H9 (cell line): Measurements from ENCODE around the gene STIL. TPM values are rescaled to one million over a fixed set of nuclear protein-coding genes. Genes with fewer than 3 reads are reported as not detected.

Source experiments
- DNase-seq: peaks from one replicate; pipeline ENCODE4 v3.0.0-alpha.2; 2017
- H2AFZ ChIP-seq: one replicate; pipeline ENCODE4 v1.6.1; 2013; ENCODE audit warnings: mild to moderate bottlenecking, low read length, control low read depth, moderate library complexity
- H2AK5ac ChIP-seq: 2 replicates; pipeline ENCODE4 v1.6.1; 2013; ENCODE audit warnings: low read length, control low read depth, mixed read lengths; ENCODE audit not compliant: insufficient read length
- H2BK120ac ChIP-seq: one replicate; pipeline ENCODE4 v1.6.1; 2013; ENCODE audit warnings: low read depth, mild to moderate bottlenecking, low read length, control low read depth, inconsistent platforms; ENCODE audit not compliant: poor library complexity, severe bottlenecking
- H2BK12ac ChIP-seq: 2 replicates; pipeline ENCODE4 v1.6.1; 2013; ENCODE audit warnings: low read length, control low read depth, mixed read lengths, low read depth; ENCODE audit not compliant: insufficient read length
- H2BK15ac ChIP-seq: 2 replicates; pipeline ENCODE4 v1.6.1; 2013; ENCODE audit warnings: low read depth, low read length, control low read depth
- H2BK20ac ChIP-seq: one replicate; pipeline ENCODE4 v1.6.1; 2013; ENCODE audit warnings: low read depth, mild to moderate bottlenecking, low read length, control low read depth, inconsistent platforms; ENCODE audit not compliant: poor library complexity, severe bottlenecking
- H2BK5ac ChIP-seq: 2 replicates; pipeline ENCODE4 v1.6.1; 2013; ENCODE audit warnings: low read length, control low read depth, mixed read lengths; ENCODE audit not compliant: insufficient read length
- H3K14ac ChIP-seq: 2 replicates; pipeline ENCODE4 v1.6.1; 2013; ENCODE audit warnings: low read length, control low read depth; ENCODE audit not compliant: insufficient read depth
- H3K18ac ChIP-seq: 2 replicates; pipeline ENCODE4 v1.6.1; 2013; ENCODE audit warnings: low read depth, mild to moderate bottlenecking, mixed read lengths, low read length, control low read depth; ENCODE audit not compliant: insufficient read length
- H3K23ac ChIP-seq: 2 replicates; pipeline ENCODE4 v1.6.1; 2013; ENCODE audit warnings: low read length, control low read depth, mixed read lengths, low read depth; ENCODE audit not compliant: insufficient read length
- H3K23me2 ChIP-seq: 2 replicates; pipeline ENCODE4 v1.6.1; 2013; ENCODE audit warnings: low read depth, mild to moderate bottlenecking, mixed read lengths, low read length, control low read depth; ENCODE audit not compliant: insufficient read length, poor library complexity, severe bottlenecking
- H3K27ac ChIP-seq: 2 replicates; pipeline ENCODE4 v1.5.1; 2013; ENCODE audit warnings: low read length, control low read depth, mixed read lengths, low read depth; ENCODE audit not compliant: insufficient read length
- H3K27me3 ChIP-seq: 2 replicates; pipeline ENCODE4 v1.6.1; 2013; ENCODE audit warnings: low read length, control low read depth, inconsistent platforms; ENCODE audit not compliant: insufficient read depth
- H3K4ac ChIP-seq: 2 replicates; pipeline ENCODE4 v1.6.1; 2013; ENCODE audit warnings: low read depth, mild to moderate bottlenecking, control low read depth, inconsistent platforms, low read length, moderate library complexity
- H3K4me1 ChIP-seq: 2 replicates; pipeline ENCODE4 v1.6.1; 2013; ENCODE audit warnings: low read length, control low read depth, inconsistent platforms; ENCODE audit not compliant: insufficient read depth
- H3K4me2 ChIP-seq: 2 replicates; pipeline ENCODE4 v1.6.1; 2013; ENCODE audit warnings: low read length, control low read depth, mixed read lengths; ENCODE audit not compliant: insufficient read length, insufficient read depth
- H3K56ac ChIP-seq: 2 replicates; pipeline ENCODE4 v1.6.1; 2013; ENCODE audit warnings: low read depth, mild to moderate bottlenecking, mixed read lengths, low read length, control low read depth; ENCODE audit not compliant: insufficient read length
- H3K79me1 ChIP-seq: 2 replicates; pipeline ENCODE4 v1.6.1; 2013; ENCODE audit warnings: low read depth, mild to moderate bottlenecking, moderate library complexity, low read length, control low read depth, inconsistent platforms; ENCODE audit not compliant: insufficient read depth, poor library complexity, severe bottlenecking
- H3K79me2 ChIP-seq: 2 replicates; pipeline ENCODE4 v1.6.1; 2013; ENCODE audit warnings: low read length, control low read depth, inconsistent platforms; ENCODE audit not compliant: insufficient read depth
- H3K9ac ChIP-seq: 2 replicates; pipeline ENCODE4 v1.6.1; 2013; ENCODE audit warnings: low read length, control low read depth, mixed read lengths; ENCODE audit not compliant: insufficient read length; ENCODE audit errors: extremely low read depth
- H3K9me3 ChIP-seq: one replicate; pipeline ENCODE4 v1.6.1; 2013; ENCODE audit warnings: low read depth, low read length, inconsistent platforms; ENCODE audit not compliant: control insufficient read depth
- H3T11ph ChIP-seq: one replicate; pipeline ENCODE4 v1.6.1; 2013; ENCODE audit warnings: mild to moderate bottlenecking, low read length, control low read depth, inconsistent platforms
- H4K20me1 ChIP-seq: one replicate; pipeline ENCODE4 v1.6.1; 2013; ENCODE audit not compliant: control insufficient read depth, insufficient read length, insufficient read depth
- H4K5ac ChIP-seq: 2 replicates; pipeline ENCODE4 v1.6.1; 2013; ENCODE audit warnings: low read depth, mild to moderate bottlenecking, mixed read lengths, low read length, control low read depth; ENCODE audit not compliant: insufficient read length
- H4K8ac ChIP-seq: replicated peaks from 2 replicates; pipeline ENCODE4 v1.6.1; 2013; ENCODE audit warnings: low read length, control low read depth, mixed read lengths, low read depth; ENCODE audit not compliant: insufficient read length
- H4K91ac ChIP-seq: 2 replicates; pipeline ENCODE4 v1.6.1; 2013; ENCODE audit warnings: low read depth, mild to moderate bottlenecking, moderate library complexity, mixed read lengths, low read length, control low read depth; ENCODE audit not compliant: insufficient read length
- H3K27ac Mint-ChIP-seq, 3 experiments: 2 replicates in 2 of 3; 3 replicates in 1 of 3; pipeline ENCODE4 v1.8.0; 2020 to 2021; ENCODE audit warnings: mixed read lengths in 3 of 3, mild to moderate bottlenecking in 1 of 3, moderate library complexity in 1 of 3
- H3K27me3 Mint-ChIP-seq: 2 replicates; pipeline ENCODE4 v1.8.0; 2021; ENCODE audit warnings: low read depth, mild to moderate bottlenecking, moderate library complexity, mixed read lengths
- H3K36me3 Mint-ChIP-seq, 3 experiments: 2 replicates in 2 of 3; 3 replicates in 1 of 3; pipeline ENCODE4 v1.8.0; 2020 to 2021; ENCODE audit warnings: low read depth in 3 of 3, mixed read lengths in 3 of 3; ENCODE audit not compliant: insufficient read depth in 1 of 3
- H3K4me1 Mint-ChIP-seq, 2 experiments: 2 replicates each; pipeline ENCODE4 v1.8.0; 2020; ENCODE audit warnings: mixed read lengths in 2 of 2
- H3K4me3 Mint-ChIP-seq, 2 experiments: 2 replicates in 1 of 2; 3 replicates in 1 of 2; pipeline ENCODE4 v1.8.0; 2020 to 2021; ENCODE audit warnings: mild to moderate bottlenecking in 2 of 2, mixed read lengths in 2 of 2, moderate library complexity in 1 of 2
- H3K9me3 Mint-ChIP-seq, 2 experiments: 2 replicates in 1 of 2; 3 replicates in 1 of 2; pipeline ENCODE4 v1.8.0; 2020; ENCODE audit warnings: mild to moderate bottlenecking in 2 of 2, mixed read lengths in 2 of 2, moderate library complexity in 1 of 2
- CTCF ChIP-seq: fragments of 200-600 bp; sonication (generic); conservative IDR thresholded peaks from 3 replicates; pipeline ENCODE4 v1.8.0; 2021; ENCODE audit warnings: antibody characterized with exemption, mild to moderate bottlenecking
- WGBS: extraction: QIAGEN DNeasy Blood & Tissue Kit; methylation state at CpG from one replicate; pipeline ENCODE4 v1.1.7; 2013; ENCODE audit warnings: missing lambda C conversion rate, low lambda C conversion rate, mixed read lengths; ENCODE audit not compliant: insufficient read length; ENCODE audit errors: extremely low coverage; 5-methylcytosine and 5-hydroxymethylcytosine counted together
- total RNA-seq: library from RNA; stranded (reverse); gene quantifications from 2 replicates; pipeline ENCODE4 v1.2.1, GENCODE V29; 2021

STIL gene
- total RNA-seq, 1 experiment from 2014 or later, result 26.6 TPM

- no peak overlapping the region for H3K27ac Mint-ChIP-seq
- H3K27me3 Mint-ChIP-seq, result peaks cover 95% of the 10 kb centered on the region
Observed at GRCh38 chr1:47238935-47239592, 74.9 kb downstream of the STIL start.

More at GRCh38 chr1:47238935-47239592, 74.9 kb downstream of the STIL start:
- peaks cover 7 to 14% of the 10 kb centered on the region in 2 experiments for H3K4me1 Mint-ChIP-seq
- H2BK12ac ChIP-seq, result no peak overlapping the region
- no peaks in the 10 kb centered on the region for H3K79me2 ChIP-seq
- H2BK20ac ChIP-seq, result no peak overlapping the region
- H2BK15ac ChIP-seq, result no peak overlapping the region
- no peak for TF ChIP-seq CTCF
- H2AK5ac ChIP-seq, result no peak overlapping the region
- no peak overlapping the region for H4K5ac ChIP-seq
- no peak overlapping the region for H4K8ac ChIP-seq
- H3K56ac ChIP-seq, result no peak overlapping the region
- H3K4me1 ChIP-seq, result no peaks in the 10 kb centered on the region
- no peaks in the 10 kb centered on the region for H3K9me3 ChIP-seq
- no peak overlapping the region for H3K4me3 Mint-ChIP-seq
- H3K18ac ChIP-seq, result no peak overlapping the region
- no peak for DNase-seq
- no peaks in the 10 kb centered on the region for H4K20me1 ChIP-seq
- no peaks in the 10 kb centered on the region for H3K23me2 ChIP-seq
- no peaks in the 10 kb centered on the region for H3K79me1 ChIP-seq
- no peaks in the 10 kb centered on the region for H3K36me3 Mint-ChIP-seq
- no peak overlapping the region for H3K27ac ChIP-seq
- no CpG with 5 or more reads among the region's 5 CpGs for WGBS
- no peaks in the 10 kb centered on the region; a peak in 1 of 5 replicates for H3K9me3 Mint-ChIP-seq
- H2BK120ac ChIP-seq, result no peak overlapping the region
- H3K14ac ChIP-seq, result no peak overlapping the region
- H3K4ac ChIP-seq, result no peak overlapping the region
- no peak overlapping the region for H3K4me2 ChIP-seq
- no peak overlapping the region for H3K9ac ChIP-seq
- H4K91ac ChIP-seq, result no peak overlapping the region
- H3T11ph ChIP-seq, result no peak overlapping the region
- no peak overlapping the region for H2BK5ac ChIP-seq
- peaks cover 22% of the 10 kb centered on the region for H3K27me3 ChIP-seq
- no peak overlapping the region for H2AFZ ChIP-seq
- no peak overlapping the region for H3K23ac ChIP-seq
